Activated CD4-positive, alpha-beta T cell treated with anti-CD3 and anti-CD28 coated beads for 24 hours (primary cell): ENCODE data around the gene C5orf58.

Experiments
- DNase-seq, 2 donors: peaks; one replicate each; pipeline ENCODE4 v3.0.0-alpha.2; 2020; ENCODE audit warnings: low read depth in 2 of 2

C5orf58 gene, protein sequence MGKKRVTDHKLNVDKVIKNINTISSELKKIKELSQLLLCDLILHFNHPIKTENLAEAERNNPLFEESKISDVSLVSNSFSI

DNA sequence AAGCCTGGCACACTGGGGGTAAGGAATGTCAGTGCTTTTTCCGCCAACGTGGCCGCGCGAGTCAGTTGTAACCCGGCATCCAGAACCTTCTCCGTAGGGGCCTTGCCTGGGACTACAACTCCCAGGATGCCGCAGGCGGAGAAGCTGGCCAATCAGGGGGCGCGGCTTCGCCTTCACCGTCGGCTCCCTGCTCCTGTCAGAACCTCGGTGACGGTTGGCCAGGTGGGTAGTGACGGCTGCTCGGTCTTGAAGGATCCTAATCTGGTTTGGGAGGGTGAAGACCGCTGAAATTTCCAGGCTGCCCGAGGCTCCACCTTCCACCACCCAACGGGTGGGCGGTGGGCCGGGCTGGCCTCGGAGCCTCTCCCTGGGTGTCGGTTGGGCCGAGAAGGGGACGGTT is at the start of gene C5orf58:
C5orf58 (plus strand) TSS at position 200 of the 400 bp plus-strand sequence. CDS start 1,992 bp downstream, outside the sequence.
- no peak for DNase-seq

DNA sequence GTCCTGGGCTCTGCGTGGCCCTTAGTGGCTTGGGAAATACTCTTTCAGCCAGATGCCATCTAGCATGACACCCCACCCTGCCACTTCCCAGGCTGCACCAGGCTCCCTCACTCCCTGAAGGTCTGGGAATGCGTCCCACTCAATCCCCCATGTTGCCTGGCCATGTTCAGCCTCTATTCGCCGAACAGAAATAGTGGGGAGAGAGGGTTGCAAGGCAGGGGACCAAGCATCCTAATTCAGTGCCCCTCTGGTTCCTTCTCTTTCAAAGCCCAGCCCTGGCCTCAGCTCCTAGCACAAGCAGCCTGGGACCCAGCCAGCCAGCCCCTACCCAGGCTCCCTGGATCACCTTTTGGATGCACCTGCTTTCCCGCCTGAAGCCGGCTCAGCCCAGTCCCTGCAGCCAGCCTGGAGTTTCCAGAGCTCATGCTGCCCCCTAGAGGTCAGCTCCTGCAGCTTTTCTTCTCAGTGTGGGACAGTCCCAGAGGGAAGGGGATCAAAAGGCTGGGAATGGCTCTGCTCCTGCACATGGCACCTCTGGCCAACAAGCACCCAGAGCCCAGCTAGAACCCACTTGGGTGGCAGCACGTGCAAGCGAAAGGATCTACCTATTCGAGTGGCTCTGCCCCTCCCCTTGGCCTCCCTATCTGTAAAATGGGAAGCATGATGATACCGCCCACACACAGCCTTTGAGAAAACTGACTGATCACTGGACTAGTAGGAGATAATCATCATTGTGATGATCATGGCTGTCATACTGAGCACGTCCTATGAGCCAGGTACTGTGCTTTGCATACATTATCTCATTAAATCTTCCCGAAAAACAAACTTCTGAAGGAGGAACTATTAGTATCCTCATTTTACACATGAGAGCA is 48.7 kb upstream of the C5orf58 start:
- peak in 1 of 2 donors; percentile 34 for DNase-seq

DNA sequence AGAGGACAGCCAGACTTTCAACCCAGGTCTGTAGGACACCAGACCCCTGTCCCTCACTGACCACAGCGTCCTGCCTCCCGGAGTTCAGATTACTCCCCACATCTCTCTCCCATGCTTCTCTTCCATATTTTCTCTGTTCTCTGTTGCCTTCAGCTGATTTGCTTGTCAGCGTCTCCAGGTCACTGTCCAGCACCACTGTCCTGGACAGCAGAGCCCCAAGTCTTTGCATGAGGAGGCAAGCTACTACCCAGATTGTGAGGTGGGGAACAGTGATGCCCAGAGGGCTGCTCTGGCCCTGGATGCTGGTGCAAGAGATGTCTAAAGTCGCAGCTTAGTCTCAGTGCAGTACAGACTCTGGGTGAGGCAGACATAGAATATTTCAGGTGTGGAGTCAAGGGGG is 48.0 kb upstream of the C5orf58 start:
- no peak for DNase-seq

DNA sequence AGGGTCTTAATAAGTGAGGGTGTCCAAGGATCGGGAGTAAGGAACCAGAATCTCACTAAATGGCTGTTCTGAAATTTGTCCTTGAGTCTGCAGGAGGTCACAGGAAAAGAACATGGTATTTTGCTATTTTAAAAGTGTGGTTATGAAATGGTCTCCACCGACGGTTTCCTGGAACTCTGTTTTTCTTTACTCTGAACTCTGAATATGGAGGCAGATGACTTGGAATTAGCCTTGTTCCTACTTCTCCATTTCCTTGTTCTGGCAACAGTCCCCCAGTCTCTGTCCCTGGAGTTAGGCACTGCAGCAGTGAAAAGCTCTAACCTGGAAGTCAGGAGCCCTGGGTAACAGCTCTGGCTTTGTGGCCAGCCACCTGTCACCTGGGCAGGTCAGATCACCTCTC is 46.6 kb upstream of the C5orf58 start:
- no peak for DNase-seq

DNA sequence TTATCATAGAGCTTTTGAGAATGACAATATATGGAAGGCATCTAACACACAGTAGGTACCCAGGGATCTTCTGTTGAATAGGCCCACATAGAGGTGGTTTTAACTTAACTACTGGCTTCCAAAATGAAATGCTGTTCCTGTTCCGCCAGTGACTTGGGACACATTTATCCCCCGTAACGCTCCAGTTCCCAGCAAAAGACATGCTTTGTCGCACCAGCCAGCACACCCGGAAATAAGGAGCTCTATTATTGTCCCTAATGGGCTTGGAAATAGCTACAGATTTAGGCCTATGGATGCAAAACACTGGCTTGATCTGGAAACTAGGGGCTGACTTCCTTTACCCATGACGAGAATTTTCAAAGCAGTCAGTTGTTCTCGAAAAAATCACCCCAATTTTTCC is 45.9 kb upstream of the C5orf58 start:
- no peak for DNase-seq

DNA sequence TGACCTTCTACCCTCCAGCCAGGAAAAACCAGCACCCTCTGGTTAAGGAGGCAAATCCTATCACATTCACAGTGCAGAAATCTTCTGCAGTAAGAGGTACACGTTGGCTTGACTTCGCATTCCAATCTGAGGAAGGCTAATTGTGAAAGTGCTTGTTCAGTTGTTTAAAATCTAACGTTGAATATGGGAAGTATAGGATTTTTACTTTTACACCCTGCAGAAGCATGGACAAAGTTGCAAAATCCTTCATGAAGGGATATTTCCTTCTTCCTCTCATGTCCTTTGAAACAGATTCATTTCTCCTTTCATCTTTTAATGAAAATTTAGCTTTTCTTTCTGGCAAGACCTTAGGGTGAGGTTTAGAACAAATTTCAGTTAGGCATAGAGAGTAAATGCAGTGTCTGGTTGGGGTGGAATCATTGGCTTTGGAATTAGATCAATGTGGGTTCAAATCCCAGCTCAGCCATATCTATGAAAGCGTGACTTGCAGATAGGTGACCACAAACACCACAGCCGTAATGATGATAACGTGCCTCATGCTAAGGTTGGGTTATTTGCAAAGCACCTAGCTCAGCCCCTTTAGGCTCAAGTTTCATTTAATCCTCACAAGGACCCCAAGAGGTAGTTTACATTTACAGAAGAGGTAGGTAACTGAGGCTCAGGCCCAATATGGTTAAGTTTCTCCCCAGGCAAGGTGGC is 42.2 kb upstream of the C5orf58 start:
- no peak for DNase-seq

DNA sequence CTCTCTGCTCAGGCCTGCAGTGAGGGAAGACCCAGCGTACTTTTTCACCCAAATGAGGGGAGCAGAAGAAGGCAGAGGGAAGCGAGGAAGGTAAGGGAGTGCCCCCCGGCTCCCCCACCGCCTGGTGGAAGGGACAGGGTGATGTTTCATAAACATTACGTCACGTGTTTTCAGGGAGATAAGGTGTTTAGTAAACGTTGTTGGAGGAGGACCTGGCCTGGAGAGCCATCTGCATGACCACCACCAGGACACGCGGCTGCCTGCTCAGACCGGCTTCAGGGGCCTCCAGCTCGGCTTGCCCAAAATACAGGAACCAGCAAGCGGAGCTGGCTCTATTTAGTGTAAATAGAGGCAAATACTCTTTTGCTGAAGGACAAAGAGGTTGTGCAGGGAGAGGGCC is 40.0 kb upstream of the C5orf58 start:
- no peak for DNase-seq

DNA sequence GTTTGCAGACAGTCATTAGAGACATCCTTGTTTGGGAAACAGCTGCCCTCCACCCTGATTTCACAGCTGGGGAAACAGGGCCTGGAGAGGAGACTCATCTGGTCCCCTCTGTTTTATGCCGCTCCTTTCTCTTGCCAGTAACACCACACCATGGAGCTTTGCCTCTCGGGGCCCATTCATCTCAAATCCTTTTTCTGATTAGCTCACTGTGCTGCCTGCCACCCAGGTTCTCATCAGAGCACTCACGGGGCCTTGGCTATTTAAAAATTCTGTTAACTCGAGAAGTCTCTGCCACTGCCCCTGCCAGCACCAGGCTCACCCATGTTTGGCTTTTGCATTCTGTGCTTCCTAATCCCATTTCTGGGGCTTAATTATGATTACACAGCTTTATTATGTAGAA is 36.8 kb upstream of the C5orf58 start:
- no peak for DNase-seq

DNA sequence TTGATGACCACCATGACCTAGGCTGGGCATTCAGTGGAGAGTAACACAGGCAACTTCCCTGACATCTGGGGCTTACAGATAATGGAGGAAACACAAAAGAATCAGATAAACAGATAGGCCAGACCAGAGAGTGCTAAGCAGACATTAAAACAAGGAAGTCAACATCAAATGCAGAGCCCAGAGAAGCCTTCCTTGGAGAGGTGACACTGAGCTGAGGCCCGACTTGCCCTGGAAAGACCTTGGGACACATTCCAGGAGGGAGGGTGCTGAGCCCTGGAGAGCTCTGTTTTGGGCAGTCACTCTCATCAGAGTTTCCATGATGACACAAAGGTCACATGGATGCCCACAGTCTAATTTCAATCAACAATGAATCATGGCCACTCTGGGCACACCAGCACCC is 31.9 kb upstream of the C5orf58 start:
- no peak for DNase-seq

DNA sequence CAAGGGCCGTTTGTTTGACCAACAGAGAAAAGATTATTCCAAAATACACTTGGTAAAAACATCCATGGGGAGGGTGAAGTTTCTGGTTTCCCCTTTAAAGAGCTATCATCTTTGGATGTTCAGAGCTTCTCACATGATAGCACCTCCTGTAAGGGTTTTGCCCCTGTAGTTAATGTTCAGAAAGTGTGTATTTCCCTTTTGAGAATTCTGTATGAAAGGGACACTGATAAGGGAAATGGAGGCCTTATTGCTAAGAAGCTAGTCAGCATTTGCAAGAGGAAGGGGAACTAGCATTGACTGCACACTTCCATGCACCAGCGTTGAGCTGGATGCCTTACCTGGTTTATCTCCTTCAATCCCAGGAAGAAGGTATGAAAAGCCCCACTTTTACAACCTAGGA is 31.5 kb upstream of the C5orf58 start:
- DNase-seq, result no peak

DNA sequence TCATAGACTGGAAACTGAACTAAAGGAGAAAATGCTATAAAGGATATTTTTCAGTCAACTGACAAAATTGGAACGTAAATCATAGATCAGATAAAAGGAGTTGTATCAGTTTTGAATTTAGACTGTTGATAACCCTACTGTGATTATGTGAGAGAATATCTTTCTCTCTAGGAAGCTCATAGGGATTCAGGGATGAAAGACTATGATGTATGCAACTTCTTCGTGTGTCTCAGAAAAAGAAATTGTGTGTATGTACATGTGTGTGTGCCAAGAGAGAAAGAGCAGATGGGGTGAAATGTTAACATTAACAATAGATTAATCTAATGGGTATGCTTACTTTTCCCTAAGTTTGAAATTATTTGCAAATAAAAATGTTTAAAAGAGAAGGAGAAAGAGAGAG is 30.7 kb upstream of the C5orf58 start:
- no peak for DNase-seq

DNA sequence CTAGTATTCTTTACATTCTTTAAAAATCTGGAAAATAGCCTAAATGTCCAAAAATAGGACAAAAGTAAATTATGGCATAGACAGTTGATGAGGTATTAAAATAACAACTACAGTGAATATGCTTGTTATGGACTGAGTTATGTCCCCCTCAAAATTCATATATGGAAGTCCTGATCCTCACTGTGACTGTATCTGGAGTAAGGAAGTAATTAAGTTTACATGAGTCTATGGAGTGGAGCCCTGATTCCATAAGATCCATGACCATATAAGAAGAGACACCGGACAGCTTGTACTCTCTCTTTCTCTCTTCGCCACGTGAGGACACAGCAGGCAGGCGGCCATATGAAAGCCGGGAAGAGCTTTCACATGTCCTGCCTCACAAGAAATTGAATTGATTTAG is 28.6 kb upstream of the C5orf58 start:
- no peak for DNase-seq

DNA sequence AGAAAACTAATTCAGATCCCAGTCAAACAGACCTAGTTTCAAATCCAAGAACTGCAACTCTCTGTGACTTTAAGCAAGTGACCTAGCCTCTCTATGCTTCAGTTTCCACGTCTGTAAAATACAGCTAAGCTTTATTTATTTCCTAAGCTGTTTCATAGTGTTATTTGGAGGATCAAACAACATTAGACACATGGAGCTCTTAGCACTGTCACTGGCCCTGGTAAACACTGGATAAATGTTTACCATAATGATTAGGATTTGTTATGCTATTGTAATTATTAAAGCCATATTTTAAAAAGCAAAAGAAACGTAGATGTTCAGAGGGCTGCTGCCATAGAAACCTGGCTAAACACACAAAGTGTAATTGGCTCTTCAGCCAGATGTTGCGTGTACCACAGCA is 26.6 kb upstream of the C5orf58 start:
- DNase-seq, result no peak

DNA sequence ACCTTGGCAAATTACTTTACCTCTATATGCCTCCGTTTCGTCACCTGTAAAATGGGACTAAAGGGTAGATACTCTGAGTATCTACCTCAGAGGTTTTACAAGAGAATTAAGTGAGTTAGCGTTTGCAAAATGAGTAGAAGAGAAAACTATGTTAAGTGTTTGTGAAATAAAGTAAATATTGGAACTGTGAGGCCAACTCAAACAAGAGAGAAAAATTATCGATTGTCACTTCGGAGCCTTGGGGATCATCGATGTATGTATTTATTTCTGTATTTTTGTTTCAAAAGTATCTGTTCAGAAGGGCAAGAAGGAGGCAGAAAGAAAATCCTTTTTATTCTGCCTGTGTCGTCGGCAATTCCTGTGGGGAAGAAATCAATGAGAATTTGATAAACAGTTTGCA is 25.8 kb upstream of the C5orf58 start:
- DNase-seq, result no peak

DNA sequence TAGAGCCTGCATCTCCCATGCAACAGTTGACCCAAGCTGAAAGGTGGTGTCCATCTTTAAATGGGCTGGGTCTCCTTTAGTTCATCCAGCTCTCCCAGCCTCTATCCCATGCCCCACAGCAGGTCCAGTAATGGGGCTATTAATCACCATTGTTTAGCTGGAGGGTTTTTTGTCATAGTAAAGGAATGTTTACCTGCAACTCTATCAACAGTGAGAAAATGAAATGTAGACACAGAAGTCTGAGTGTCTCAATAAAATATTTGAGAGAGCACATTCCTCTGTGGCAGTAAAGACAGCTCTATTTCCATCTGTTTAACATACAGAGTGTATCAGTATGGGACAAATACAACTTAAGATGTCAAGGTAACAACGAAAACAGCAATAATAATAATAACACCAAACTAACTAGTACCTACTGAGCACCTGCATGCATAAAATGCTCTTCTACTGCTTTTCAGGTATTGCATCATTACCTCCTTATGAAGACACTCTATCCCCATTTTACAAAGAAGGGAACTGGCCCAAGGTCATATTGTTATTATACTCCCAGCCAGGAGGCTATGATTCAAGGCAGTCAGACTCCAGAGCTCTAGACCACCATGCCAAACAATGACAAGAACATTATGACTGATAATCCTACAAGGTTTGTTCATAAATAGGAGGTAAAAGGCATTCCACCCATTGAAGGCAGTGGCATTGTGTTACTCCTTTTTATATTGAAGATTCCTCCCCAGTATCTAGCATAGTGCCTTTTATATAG is 21.0 kb upstream of the C5orf58 start:
- DNase-seq, result no peak

DNA sequence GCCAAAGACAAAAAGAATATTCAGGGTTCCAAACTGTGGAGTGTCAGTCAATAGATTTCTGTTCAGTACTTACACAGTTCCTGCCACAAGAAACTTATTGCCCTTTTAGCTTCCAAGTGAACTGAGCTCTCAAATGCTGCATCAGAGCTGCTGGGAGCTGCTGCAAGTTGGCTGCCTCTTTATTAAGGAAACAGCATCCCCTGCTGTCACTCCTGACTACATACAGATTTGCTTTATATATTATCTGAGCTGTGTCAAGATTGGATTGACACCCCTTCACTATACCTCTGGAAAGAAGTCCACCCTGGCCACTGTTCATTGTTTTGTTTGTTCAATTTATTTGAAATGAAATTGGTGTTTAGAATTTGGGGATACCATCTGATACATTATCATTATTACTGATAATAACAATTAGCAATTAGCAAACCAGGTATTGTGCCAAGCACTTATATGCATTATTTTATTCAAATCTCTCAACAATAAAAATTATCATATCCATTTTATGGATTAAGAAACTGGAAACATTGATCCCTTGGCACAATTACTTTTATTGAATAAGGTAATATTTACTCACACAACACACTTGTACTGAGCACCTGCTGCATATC is 16.4 kb upstream of the C5orf58 start:
- DNase-seq, result no peak

DNA sequence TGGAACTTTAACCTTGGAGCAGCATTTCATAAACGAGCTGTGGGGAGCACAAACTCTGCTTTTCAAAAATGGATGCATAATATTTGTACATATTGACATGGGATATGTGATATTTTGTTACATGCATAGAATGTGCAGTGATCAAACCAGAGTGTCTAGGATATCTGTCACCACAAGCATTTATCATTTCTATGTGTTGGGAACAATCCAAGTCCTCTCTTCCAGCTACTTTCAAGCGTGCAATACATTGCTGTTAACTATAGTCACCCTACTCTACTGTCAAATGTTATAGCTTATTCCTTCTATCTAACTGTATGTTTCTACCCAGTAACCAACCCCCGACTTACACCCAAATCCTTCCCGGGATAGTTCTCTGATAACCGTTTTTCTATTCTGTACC is 15.0 kb upstream of the C5orf58 start:
- no peak for DNase-seq

DNA sequence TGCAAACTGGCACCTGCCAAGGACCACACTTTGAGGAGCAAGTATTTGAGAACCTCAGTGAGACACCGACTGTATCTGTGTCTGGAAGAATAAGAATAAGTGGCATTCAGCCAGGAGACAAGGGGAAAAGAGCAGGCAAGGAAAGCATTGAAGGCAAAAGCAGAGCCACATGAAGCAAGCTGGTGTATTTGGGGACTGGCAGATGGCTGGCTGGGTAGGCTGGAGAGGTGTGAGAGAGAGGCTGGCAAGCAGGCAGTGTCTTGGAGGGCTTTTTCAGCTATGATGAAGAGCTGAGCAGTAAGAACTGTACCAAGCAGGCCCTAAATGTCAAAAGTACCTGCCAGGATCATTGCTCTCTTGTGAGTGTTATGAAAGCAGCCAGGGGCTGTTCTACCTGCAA is 14.1 kb upstream of the C5orf58 start:
- DNase-seq, result no peak

DNA sequence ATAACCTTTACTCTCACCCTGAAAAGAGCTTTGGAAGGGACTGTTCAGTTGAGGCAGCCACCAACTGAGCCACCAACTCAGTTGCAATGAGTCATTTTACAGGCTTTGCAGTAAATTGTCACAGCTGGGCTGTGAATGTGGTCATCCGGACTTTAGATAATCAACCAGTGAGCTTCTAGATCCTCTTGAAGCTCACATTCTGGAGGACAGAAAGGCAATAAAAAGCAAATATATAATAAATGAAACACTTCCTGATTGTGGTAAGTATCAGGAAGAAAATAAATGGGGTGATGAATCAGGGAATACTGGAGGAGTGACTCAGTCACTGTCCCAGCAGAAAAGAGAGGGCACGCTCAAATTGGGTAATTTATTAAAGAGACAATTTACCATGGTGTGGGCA is 13.2 kb upstream of the C5orf58 start:
- DNase-seq, result no peak

DNA sequence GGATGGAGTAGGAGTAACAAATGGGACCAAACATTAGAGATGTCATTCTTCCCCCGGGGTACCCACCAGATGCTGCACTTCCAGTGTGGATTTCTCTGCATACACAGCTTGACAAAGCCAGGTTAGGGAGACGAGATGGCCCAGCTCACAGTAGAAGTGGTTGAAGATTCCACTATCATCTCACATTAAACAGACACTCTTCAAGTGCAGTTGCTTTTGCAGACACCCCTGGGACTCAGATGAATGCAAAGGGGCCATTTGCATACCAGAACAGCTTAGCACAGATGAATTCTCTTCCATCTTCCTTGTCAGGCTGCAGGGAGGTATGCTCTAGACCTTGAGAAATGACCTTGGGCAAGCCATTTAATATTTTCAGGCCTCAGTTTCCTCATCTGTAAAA is 12.6 kb upstream of the C5orf58 start:
- DNase-seq, result no peak

DNA sequence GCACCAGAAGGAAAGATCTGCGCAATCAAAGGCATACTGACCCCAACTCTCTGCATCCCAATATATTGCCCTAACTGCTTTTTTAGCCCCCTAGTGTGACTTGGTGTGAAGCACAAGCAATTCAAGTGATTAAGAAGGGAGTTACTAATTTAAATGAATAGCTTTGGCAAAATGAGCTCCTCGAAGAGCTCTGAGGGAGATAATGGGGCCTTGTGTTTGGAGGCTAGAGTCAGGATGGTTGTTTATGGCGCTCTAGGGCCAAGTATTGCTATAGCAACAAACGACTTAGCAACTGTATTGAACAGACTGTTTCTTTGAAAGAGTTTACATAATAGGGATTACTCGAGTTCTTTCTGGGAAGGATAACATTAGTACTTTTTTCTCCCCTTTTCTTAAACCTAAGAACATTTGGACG is 11.5 kb upstream of the C5orf58 start:
- no peak for DNase-seq

DNA sequence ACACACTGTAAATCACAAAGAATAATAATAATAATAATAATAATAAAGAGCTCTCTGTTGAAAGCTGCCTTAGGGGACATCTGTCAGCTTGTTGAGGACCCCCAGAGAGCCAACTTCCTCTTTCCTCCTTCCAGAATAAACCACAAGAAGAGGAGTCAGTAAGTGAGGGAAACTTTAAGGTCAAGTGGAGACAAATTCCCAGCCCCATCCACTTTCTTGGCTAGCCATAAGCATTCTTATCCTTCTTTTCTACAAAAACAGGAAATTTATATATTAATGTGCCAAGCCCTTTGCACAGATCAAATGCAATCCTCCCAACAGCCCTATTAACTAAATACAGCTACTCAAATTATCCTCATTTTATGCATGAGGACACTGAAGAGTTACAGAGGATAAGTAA is 9.4 kb upstream of the C5orf58 start:
- DNase-seq, result no peak
